SK-N-MC (cell line): ENCODE measurements around the gene OR2AG2.

Experiments used
- EZH2 ChIP-seq: fragments of 200-600 bp; sonication (generic); IDR thresholded peaks from one replicate; pipeline ENCODE4 v1.6.1; 2017; ENCODE audit warnings: antibody characterized with exemption
- FOXP2 ChIP-seq: optimal IDR thresholded peaks from 2 replicates; pipeline ENCODE3; 2011; ENCODE audit warnings: mild to moderate bottlenecking, moderate library complexity; ENCODE audit not compliant: insufficient read depth; ENCODE audit errors: extremely low read length, control extremely low read depth
- POLR2AphosphoS5 ChIP-seq: IDR thresholded peaks from 2 replicates; pipeline ENCODE4 v1.6.1; 2012; ENCODE audit warnings: mild to moderate bottlenecking, low read depth, low read length, borderline replicate concordance

DNA sequence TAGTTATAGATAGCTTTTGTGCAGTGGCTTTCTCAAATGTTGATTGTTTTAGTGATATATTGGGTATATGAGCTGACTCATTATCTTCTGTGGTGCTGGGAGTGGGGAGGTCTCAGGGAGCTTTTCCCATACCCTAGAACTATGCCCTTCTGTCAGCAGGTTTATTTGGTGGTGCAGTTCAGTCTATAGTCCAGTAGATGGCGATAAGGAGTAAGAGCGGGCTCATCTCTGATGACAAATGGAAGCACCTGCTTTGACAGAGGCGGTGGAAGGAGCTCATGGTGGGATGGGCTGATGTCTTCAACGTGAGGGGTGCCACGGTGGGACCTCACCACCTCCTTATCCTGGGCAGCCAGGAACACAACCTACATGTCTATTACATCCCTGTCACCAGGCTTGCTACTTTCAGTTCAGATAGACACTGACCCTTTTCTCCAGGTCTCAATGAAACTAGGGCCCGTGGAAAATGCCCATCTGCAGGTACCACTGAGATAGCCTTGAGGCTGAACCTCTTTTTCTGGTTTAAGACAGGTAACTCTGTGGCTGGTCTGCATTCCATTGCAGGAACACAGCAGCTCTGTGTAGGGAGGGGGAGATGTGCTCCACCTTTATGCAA lies 40.7 kb upstream of the OR2AG2 start:
- no peak for TF ChIP-seq POLR2AphosphoS5
- no peak for TF ChIP-seq EZH2
- TF ChIP-seq FOXP2 = no peak
